ACC112 (cell line): Measurements from ENCODE around the gene FAM219A.
"Not testable (repeated sequence)": the region's sequence is repeated elsewhere in the genome, so short reads cannot be mapped to it uniquely, and the experiment has no call there.

Experiments
- H2AFZ ChIP-seq: fragments of 200-600 bp; sonication (generic); one replicate; pipeline ENCODE4 v1.6.0; 2017; ENCODE audit warnings: antibody characterized with exemption, low read length; ENCODE audit not compliant: unreplicated experiment
- H3K27ac ChIP-seq: fragments of 200-600 bp; sonication (generic); 2 replicates; pipeline ENCODE4 v1.5.1; 2014; ENCODE audit warnings: low read depth, mild to moderate bottlenecking, antibody characterized with exemption, low read length, moderate library complexity
- H3K27me3 ChIP-seq: fragments of 200-600 bp; sonication (generic); 2 replicates; pipeline ENCODE4 v1.6.1; 2014; ENCODE audit warnings: mild to moderate bottlenecking, antibody characterized with exemption, low read length, moderate library complexity, mixed read lengths; ENCODE audit not compliant: insufficient read depth
- H3K36me3 ChIP-seq: fragments of 200-600 bp; sonication (generic); 2 replicates; pipeline ENCODE4 v1.6.1; 2016; ENCODE audit warnings: mild to moderate bottlenecking, antibody characterized with exemption, low read length, moderate library complexity, mixed read lengths; ENCODE audit not compliant: insufficient read depth
- H3K4me1 ChIP-seq: fragments of 200-600 bp; sonication (generic); one replicate; pipeline ENCODE4 v1.6.1; 2016; ENCODE audit warnings: low read length, mixed read lengths; ENCODE audit not compliant: insufficient read depth, unreplicated experiment, control insufficient read depth
- H3K4me3 ChIP-seq: fragments of 200-600 bp; sonication (generic); 2 replicates; pipeline ENCODE4 v1.5.1; 2014; ENCODE audit warnings: mild to moderate bottlenecking, low read depth, low read length
- H3K79me2 ChIP-seq: fragments of 200-600 bp; sonication (generic); one replicate; pipeline ENCODE4 v1.6.0; 2016; ENCODE audit warnings: low read length; ENCODE audit not compliant: control insufficient read depth, unreplicated experiment, insufficient read depth

The FAM219A gene

GRCh38 chr9:34484678-34485077, 26.3 kb upstream of the FAM219A start:
- no peak overlapping the region for H2AFZ ChIP-seq
- no peaks in the 10 kb centered on the region for H3K79me2 ChIP-seq
- H3K4me3 ChIP-seq, result no peak overlapping the region
- H3K27me3 ChIP-seq, result peaks cover 51% of the 10 kb centered on the region
- H3K36me3 ChIP-seq, result no peaks in the 10 kb centered on the region
- no peak overlapping the region for H3K27ac ChIP-seq
- no peaks in the 10 kb centered on the region for H3K4me1 ChIP-seq

- H3K27ac ChIP-seq, H3K79me2 ChIP-seq, H3K4me3 ChIP-seq, H3K4me1 ChIP-seq, H3K36me3 ChIP-seq, H2AFZ ChIP-seq: not testable (repeated sequence)
- H3K27me3 ChIP-seq, result peaks cover 50% of the 10 kb centered on the region
Measured at GRCh38 chr9:34482746-34483145, 24.4 kb upstream of the FAM219A start.

GRCh38 chr9:34481620-34482019, 23.2 kb upstream of the FAM219A start:
- H3K4me1 ChIP-seq, H3K4me3 ChIP-seq: not testable (repeated sequence)
- peaks cover 50% of the 10 kb centered on the region for H3K27me3 ChIP-seq

GRCh38 chr9:34479431-34479866, 21.1 kb upstream of the FAM219A start:
- Histone ChIP-seq H3K4me1 (no peaks in the 10 kb centered on the region), H3K27me3 (peaks cover 47% of the 10 kb centered on the region), H3K4me3 (no peak overlapping the region), H3K27ac (no peak overlapping the region), H2AFZ (no peak overlapping the region), H3K36me3 (no peaks in the 10 kb centered on the region), H3K79me2 (no peaks in the 10 kb centered on the region)

More at GRCh38 chr9:34481620-34482019, 23.2 kb upstream of the FAM219A start:
- H3K79me2 ChIP-seq, H2AFZ ChIP-seq, H3K36me3 ChIP-seq, H3K27ac ChIP-seq: not testable (repeated sequence)

- Histone ChIP-seq H3K4me3 (no peak overlapping the region), H3K79me2 (no peaks in the 10 kb centered on the region), H2AFZ (no peak overlapping the region), H3K27me3 (peaks cover 46% of the 10 kb centered on the region), H3K27ac (no peak overlapping the region), H3K36me3 (no peaks in the 10 kb centered on the region), H3K4me1 (no peaks in the 10 kb centered on the region)
Measured at GRCh38 chr9:34477541-34477940, 19.2 kb upstream of the FAM219A start.

GRCh38 chr9:34475097-34475496, 16.7 kb upstream of the FAM219A start:
- H3K79me2 ChIP-seq, result no peaks in the 10 kb centered on the region

GRCh38 chr9:34465468-34465867, 7.1 kb upstream of the FAM219A start:
- Histone ChIP-seq H3K4me1 (peaks cover 21% of the 10 kb centered on the region), H3K4me3 (no peak overlapping the region), H3K27me3 (no peaks in the 10 kb centered on the region), H3K79me2 (no peaks in the 10 kb centered on the region), H3K27ac (no peak overlapping the region), H2AFZ (no peak overlapping the region), H3K36me3 (no peaks in the 10 kb centered on the region)

More at GRCh38 chr9:34475097-34475496, 16.7 kb upstream of the FAM219A start:
- no peaks in the 10 kb centered on the region for H3K36me3 ChIP-seq
- no peak overlapping the region for H2AFZ ChIP-seq
- peaks cover 46% of the 10 kb centered on the region for H3K27me3 ChIP-seq
- no peaks in the 10 kb centered on the region for H3K4me1 ChIP-seq
- H3K27ac ChIP-seq, result no peak overlapping the region
- no peak overlapping the region for H3K4me3 ChIP-seq

GRCh38 chr9:34464571-34464970, 6.2 kb upstream of the FAM219A start:
- no peak overlapping the region for H3K27ac ChIP-seq
- H3K79me2 ChIP-seq, result no peaks in the 10 kb centered on the region
- no peak overlapping the region for H3K4me3 ChIP-seq
- H2AFZ ChIP-seq, result no peak overlapping the region
- no peaks in the 10 kb centered on the region for H3K36me3 ChIP-seq
- no peaks in the 10 kb centered on the region for H3K27me3 ChIP-seq
- peaks cover 25% of the 10 kb centered on the region for H3K4me1 ChIP-seq

GRCh38 chr9:34463901-34464232, 5.5 kb upstream of the FAM219A start:
- Histone ChIP-seq H3K4me1 (peaks cover 28% of the 10 kb centered on the region), H3K4me3 (no peak overlapping the region), H3K79me2 (no peaks in the 10 kb centered on the region), H2AFZ (no peak overlapping the region), H3K27ac (peak overlapping the region; percentile 1; the same call in 1 of the 2 replicates), H3K36me3 (no peaks in the 10 kb centered on the region), H3K27me3 (no peaks in the 10 kb centered on the region)

GRCh38 chr9:34463098-34463900, 4.9 kb upstream of the FAM219A start:
- Histone ChIP-seq H3K27me3 (no peaks in the 10 kb centered on the region), H3K4me3 (peak overlapping the region; percentile 14), H3K4me1 (peaks cover 29% of the 10 kb centered on the region), H3K36me3 (no peaks in the 10 kb centered on the region), H3K79me2 (no peaks in the 10 kb centered on the region), H2AFZ (no peak overlapping the region), H3K27ac (peak overlapping the region; percentile 45)

- H3K27ac ChIP-seq, result no peak overlapping the region
- H3K27me3 ChIP-seq, result no peaks in the 10 kb centered on the region
- H3K4me3 ChIP-seq, result no peak overlapping the region
- no peaks in the 10 kb centered on the region for H3K36me3 ChIP-seq
- H3K79me2 ChIP-seq, result peaks cover 24% of the 10 kb centered on the region
- H3K4me1 ChIP-seq, result peaks cover 47% of the 10 kb centered on the region
- no peak overlapping the region for H2AFZ ChIP-seq
Measured at GRCh38 chr9:34459941-34460340, 1.6 kb upstream of the FAM219A start.
